GM06990 (cell line): Measurements from ENCODE around the gene HIGD2A.

Source experiments
- DNase-seq: peaks from one replicate; pipeline ENCODE4 v3.0.0-alpha.2; 2011; ENCODE audit not compliant: insufficient read length; ENCODE audit errors: extremely low read depth
- H3K27me3 ChIP-seq: replicated peaks from 2 replicates; pipeline ENCODE4 v1.6.0; 2011; ENCODE audit warnings: low read length; ENCODE audit not compliant: control insufficient read depth, insufficient read depth
- H3K36me3 ChIP-seq: 2 replicates; pipeline ENCODE4 v1.5.1; 2011; ENCODE audit warnings: low read length; ENCODE audit not compliant: control insufficient read depth, insufficient read depth
- H3K4me3 ChIP-seq: replicated peaks from 2 replicates; pipeline ENCODE4 v1.5.1; 2011; ENCODE audit warnings: low read depth, mild to moderate bottlenecking, control low read depth, low read length
- CTCF ChIP-seq: IDR thresholded peaks from 2 replicates; pipeline ENCODE4 v1.5.1; 2011; ENCODE audit warnings: low read length, control low read depth, mild to moderate bottlenecking, inconsistent platforms; ENCODE audit not compliant: insufficient read depth, poor library complexity, severe bottlenecking

HIGD2A gene

GRCh38 chr5:176415240-176415951 lies 26.8 kb downstream of the HIGD2A start:
- Histone ChIP-seq H3K4me3 (peak overlapping the region; percentile 81), H3K27me3 (no peaks in the 10 kb centered on the region), H3K36me3 (peaks cover 2% of the 10 kb centered on the region; the same call in 1 of the 2 replicates)
- no peak for TF ChIP-seq CTCF
- DNase-seq, result peak; percentile 30

- H3K4me3 ChIP-seq, result peak within 1 kb of the TSS; percentile 81
- no peaks in the 10 kb centered on the region for H3K27me3 ChIP-seq
- H3K36me3 ChIP-seq, result peaks cover 2% of the 10 kb centered on the region; the same call in 1 of the 2 replicates
- TF ChIP-seq CTCF, result peak; percentile 7
- DNase-seq, result peak; percentile 91
Measured at GRCh38 chr5:176415952-176416924, 27.7 kb downstream of the HIGD2A start, which contains the start of gene CLTB. TSS of gene CLTB (minus strand) at chr5:176416539. CDS start at chr5:176416363, 176 bp downstream.

GRCh38 chr5:176416965-176417364 lies 28.4 kb downstream of the HIGD2A start:
- no peak for TF ChIP-seq CTCF
- Histone ChIP-seq H3K27me3 (no peaks in the 10 kb centered on the region), H3K4me3 (peak overlapping the region; percentile 47; the same call in 1 of the 2 replicates), H3K36me3 (peaks cover 2% of the 10 kb centered on the region; the same call in 1 of the 2 replicates)
- DNase-seq, result no peak

GRCh38 chr5:176418251-176418650 lies 29.7 kb downstream of the HIGD2A start:
- 0 out of 2 replicates have a peak, but pooled peaks cover 2% of the 10 kb centered on the region for H3K36me3 ChIP-seq
- TF ChIP-seq CTCF, result no peak

GRCh38 chr5:176420086-176420485 lies 31.5 kb downstream of the HIGD2A start:
- TF ChIP-seq CTCF, result no peak
- no peak for DNase-seq
- Histone ChIP-seq H3K27me3 (no peaks in the 10 kb centered on the region), H3K36me3 (no peaks in the 10 kb centered on the region), H3K4me3 (no peak overlapping the region)

More at GRCh38 chr5:176418251-176418650, 29.7 kb downstream of the HIGD2A start:
- DNase-seq, result no peak
- Histone ChIP-seq H3K27me3 (no peaks in the 10 kb centered on the region), H3K4me3 (no peak overlapping the region)
